Thoracic aorta (tissue), 2 donors: Measurements from ENCODE around the gene KCNMB3. TPM values are rescaled to one million over a fixed set of nuclear protein-coding genes. Genes with fewer than 3 reads are reported as not detected.

Experiments used
- ATAC-seq: fragments of 150-250 bp; one replicate; pipeline ENCODE4 v1.8.0; 2017; ENCODE audit warnings: low read depth; ENCODE audit not compliant: insufficient number of reproducible peaks, low FRiP score
- DNase-seq: peaks from one replicate; pipeline ENCODE4 v3.0.0-alpha.2; 2020; ENCODE audit warnings: low spot score
- H3K27ac ChIP-seq, 2 donors: fragments of 200-600 bp; sonication (generic); 1 replicate in 1 of 2; 2 replicates in 1 of 2; pipeline ENCODE4 v1.5.1; 2016; ENCODE audit warnings: mild to moderate bottlenecking in 2 of 2, moderate library complexity in 2 of 2
- H3K27me3 ChIP-seq: fragments of 200-600 bp; sonication (generic); replicated peaks from 2 replicates; pipeline ENCODE4 v1.6.0; 2016; ENCODE audit warnings: mild to moderate bottlenecking; ENCODE audit not compliant: insufficient read depth
- H3K36me3 ChIP-seq: fragments of 200-600 bp; sonication (generic); one replicate; pipeline ENCODE4 v1.5.1; 2016
- H3K4me1 ChIP-seq, 2 donors: fragments of 200-600 bp; sonication (generic); 1 replicate in 1 of 2; 2 replicates in 1 of 2; pipeline versions ENCODE4 v1.5.1 to v1.6.0; 2016; ENCODE audit warnings: low read depth in 2 of 2, mild to moderate bottlenecking in 1 of 2; ENCODE audit not compliant: control insufficient read depth in 1 of 2
- H3K4me3 ChIP-seq: fragments of 200-600 bp; sonication (generic); 2 replicates; pipeline ENCODE4 v1.5.1; 2016; ENCODE audit warnings: mild to moderate bottlenecking
- H3K9me3 ChIP-seq: fragments of 200-600 bp; sonication (generic); 2 replicates; pipeline ENCODE4 v1.5.1; 2016
- CTCF ChIP-seq: fragments of 200-600 bp; sonication (generic); IDR thresholded peaks from one replicate; pipeline ENCODE4 v1.5.1; 2019; ENCODE audit warnings: antibody characterized with exemption
- total RNA-seq, 2 donors: library from RNA; depleted of rRNA; stranded (reverse); fragments of >200 nt; gene quantifications; one replicate each; pipeline versions ENCODE4 v1.1.0 to v1.2.3, GENCODE V29; 2016

Gene KCNMB3
- total RNA-seq, 2 donors from 2014 or later = 7.7 to 10.3 TPM

- TF ChIP-seq CTCF = no peak
- Histone ChIP-seq H3K4me3 (no peak overlapping the region), H3K27ac (no peak overlapping the region), H3K36me3 (no peaks in the 10 kb centered on the region), H3K4me1 (no peaks in the 10 kb centered on the region), H3K9me3 (no peaks in the 10 kb centered on the region), H3K27me3 (no peaks in the 10 kb centered on the region)
- DNase-seq (no peak), ATAC-seq (no peak)
These were observed 38.4 kb upstream of the KCNMB3 start for GRCh38 chr3:179289295-179289694.

- H3K9me3 ChIP-seq = no peaks in the 10 kb centered on the region
- DNase-seq (no peak), ATAC-seq (no peak)
- H3K36me3 ChIP-seq = no peaks in the 10 kb centered on the region
- H3K27me3 ChIP-seq = no peaks in the 10 kb centered on the region
- no peak overlapping the region for H3K4me3 ChIP-seq
- no peaks in the 10 kb centered on the region for H3K4me1 ChIP-seq
- no peak for TF ChIP-seq CTCF
- no peak overlapping the region for H3K27ac ChIP-seq
These were observed 37.9 kb upstream of the KCNMB3 start for GRCh38 chr3:179288845-179289244.

DNA sequence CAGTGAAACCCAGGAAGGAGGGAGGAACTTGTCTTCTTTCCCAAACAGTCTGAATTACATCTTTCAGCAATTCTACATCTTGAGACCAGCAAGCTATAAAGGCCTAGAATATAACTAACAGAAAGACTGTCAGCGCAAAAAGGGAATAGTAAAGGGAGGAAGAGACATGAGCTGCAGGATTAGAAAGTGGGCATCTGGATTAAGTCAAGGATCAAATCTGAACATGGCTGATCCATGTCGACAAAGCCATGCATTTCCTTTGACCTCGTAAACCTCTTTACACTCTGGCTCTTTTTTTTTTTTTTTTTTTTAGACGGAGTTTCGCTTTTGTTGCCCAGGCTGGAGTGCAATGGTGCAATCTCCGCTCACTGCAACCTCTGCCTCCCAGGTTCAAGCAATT, 35.4 kb upstream of the KCNMB3 start:
- Histone ChIP-seq H3K27me3 (no peaks in the 10 kb centered on the region), H3K4me3 (no peak overlapping the region), H3K27ac (no peak overlapping the region), H3K9me3 (no peaks in the 10 kb centered on the region), H3K4me1 (no peaks in the 10 kb centered on the region), H3K36me3 (no peaks in the 10 kb centered on the region)
- no peak for TF ChIP-seq CTCF
- ATAC-seq (no peak), DNase-seq (no peak)

GRCh38 chr3:179281825-179282224, 30.9 kb upstream of the KCNMB3 start:
- TF ChIP-seq CTCF = no peak
- no peaks in the 10 kb centered on the region for H3K27me3 ChIP-seq
- no peaks in the 10 kb centered on the region for H3K36me3 ChIP-seq
- H3K4me1 ChIP-seq = no peaks in the 10 kb centered on the region
- ATAC-seq (no peak), DNase-seq (no peak)
- H3K27ac ChIP-seq = no peak overlapping the region
- H3K4me3 ChIP-seq = no peak overlapping the region
- H3K9me3 ChIP-seq = no peaks in the 10 kb centered on the region

DNA sequence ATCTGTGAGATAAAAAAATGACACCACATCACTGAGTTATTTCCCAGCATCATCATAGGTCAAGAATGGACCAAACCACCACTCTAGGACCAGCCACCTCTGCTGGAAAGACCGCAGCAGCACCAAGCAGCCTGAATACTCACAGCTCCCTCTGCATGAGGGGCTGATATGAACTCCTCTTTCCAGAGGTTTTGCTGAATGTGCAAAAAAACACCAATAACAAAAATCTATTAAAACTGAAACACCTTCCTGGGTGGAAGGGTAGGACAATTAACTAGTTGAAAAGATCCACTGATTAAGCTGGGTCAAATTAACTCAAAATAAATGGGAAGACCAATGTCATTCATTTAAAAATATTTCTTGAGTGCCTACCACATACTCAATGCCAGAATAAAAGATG, 28.9 kb upstream of the KCNMB3 start:
- Histone ChIP-seq H3K36me3 (no peaks in the 10 kb centered on the region), H3K4me3 (no peak overlapping the region), H3K9me3 (no peaks in the 10 kb centered on the region), H3K27ac (no peak overlapping the region), H3K4me1 (no peaks in the 10 kb centered on the region), H3K27me3 (no peaks in the 10 kb centered on the region)
- ATAC-seq = no peak
- TF ChIP-seq CTCF = no peak
- no peak for DNase-seq
